HG03060 (cell line): ENCODE data around the gene MFGE8.

ENCODE experiments used
- ATAC-seq: cut with Tn5 transposase; IDR thresholded peaks from one replicate; pipeline ENCODE4 v1.9.1; 2021; ENCODE audit warnings: low read depth, moderate number of reproducible peaks; ENCODE audit not compliant: unreplicated experiment

Gene MFGE8

DNA sequence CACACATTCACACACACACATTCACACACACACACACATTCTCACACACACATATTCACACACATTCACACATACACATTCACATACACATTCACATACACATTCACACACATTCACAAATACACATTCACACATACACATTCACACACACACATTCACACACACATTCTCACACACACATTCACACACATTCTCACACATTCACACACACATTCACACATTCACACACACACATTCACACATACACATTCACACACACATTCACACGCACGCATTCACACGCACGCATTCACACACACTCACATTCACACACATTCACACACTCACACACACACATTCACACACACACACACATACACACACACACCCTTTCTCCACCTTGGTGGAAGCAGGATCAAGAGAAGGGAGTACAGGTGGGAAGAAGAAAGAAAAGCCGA is 12.2 kb downstream of the MFGE8 start:
- no peak for ATAC-seq

DNA sequence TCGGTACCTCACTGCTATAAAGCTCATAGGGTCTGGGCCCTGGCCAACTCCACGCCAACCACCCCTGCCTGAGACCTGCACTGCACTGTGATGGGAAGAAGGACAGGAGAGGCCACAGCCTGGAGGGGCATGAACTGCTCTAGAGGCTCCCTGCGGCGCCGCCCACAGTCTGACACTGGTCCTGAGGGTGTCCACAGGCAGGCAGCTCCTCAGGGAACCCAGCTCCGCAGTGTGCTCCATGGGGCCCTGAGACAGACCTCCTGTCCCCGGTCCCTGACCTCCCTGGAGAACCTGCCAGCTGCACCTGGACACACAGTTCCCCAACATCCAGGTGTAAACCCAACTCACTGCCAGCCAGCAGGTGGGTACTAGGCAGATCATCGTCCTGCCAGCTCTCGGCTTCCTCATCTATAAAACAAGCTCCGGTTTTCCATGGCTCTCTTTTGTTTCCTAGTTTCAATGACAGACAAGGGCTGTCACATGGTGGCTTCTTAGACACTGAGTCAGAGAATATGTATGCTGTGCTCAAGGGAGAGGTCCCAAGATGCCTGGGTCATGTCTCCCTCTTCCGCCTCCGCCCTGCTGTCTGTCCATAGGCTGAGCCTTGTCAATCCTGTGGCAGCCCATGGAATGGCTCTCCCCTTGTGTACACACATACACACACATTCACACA is 12.7 kb downstream of the MFGE8 start:
- no peak for ATAC-seq

DNA sequence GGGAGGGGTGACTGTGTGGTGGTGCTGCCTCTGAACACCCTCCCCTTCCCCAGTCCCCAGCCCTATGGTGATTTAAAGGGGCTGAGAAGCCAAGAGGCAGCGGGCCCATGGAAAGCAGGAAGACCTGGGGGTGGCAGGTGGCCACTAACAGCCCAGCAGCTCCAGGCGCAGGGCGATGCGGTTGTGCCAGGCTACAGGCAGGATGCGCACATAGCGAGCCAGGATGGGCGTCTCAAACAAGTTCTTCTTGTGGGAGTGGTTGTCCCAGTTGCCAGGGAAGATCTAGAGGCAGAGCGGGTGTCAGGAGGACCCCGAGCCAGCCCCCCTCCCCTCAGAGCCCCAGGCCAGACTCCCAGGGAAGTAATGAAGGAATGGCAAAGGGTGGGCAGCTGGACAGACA is 13.9 kb downstream of the MFGE8 start:
- ATAC-seq: no peak

DNA sequence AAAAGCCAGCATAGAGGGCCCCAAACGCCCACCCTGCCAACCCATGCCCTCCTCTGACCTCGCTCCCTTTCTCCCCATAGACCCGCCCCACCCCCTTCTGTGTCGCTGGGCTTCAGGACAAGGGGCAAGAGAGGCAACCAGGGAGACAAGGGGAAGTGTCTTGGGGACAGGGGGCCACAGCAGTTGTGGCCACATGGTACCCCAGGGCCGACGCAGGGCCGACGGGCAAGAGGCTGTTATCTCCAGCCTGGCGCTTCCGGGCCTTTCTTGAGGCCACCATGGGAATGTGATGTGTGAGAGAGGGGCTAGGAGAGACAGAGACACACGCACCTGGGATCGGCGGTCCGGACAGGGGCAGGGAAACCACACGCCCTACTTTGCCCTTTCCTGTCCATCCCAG is 14.4 kb downstream of the MFGE8 start:
- no peak for ATAC-seq

DNA sequence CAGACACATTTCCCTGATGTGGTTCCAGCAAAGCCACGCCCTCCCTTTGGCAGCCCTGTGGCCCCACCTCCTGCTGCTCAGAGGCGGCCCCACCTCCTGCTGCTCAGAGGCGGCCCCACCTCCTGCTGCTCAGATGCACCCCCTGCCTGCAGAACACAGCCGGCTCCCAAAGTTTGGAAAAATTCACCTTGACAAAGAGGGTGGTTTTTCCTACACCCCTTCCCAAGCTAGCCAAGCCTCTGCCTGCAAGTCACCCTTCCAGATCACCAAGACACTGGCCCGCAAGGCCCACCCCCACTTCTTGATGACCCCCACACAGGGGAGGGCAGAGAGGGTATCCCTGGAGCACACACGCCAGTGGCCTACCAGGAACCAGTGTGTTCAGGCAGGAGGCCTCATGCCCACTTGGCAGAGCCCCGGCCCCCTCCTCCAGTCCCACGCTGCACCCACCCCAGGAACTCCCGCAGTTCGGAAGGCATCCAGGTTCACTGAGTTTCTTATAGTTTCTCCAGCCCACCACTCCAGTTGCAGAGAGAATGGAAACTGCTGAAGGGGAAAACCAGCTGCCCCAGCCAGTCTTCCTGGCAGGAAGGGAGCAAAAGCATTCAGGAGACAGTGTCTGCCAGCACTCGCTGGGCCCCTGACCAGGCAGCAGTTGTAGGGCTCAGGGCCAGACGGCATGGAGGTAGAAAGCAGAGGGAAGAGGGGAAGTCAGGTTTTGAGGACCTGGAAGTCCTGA is 15.6 kb downstream of the MFGE8 start:
- no peak for ATAC-seq

DNA sequence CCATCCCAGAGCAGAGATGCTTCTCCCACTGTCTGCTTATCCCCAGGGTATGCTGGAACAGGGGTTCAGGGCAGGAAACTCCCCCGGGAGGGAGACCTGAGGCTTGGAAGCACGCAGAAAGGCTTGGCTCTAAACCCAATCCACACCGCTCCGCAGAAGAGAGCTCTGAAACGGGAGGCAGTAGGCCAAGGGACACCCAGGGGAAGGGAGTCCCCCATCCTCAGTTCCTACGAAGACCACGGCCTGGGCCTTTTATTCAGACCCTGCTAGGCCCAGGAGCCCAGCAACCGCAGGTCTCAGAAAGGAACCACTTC is 16.1 kb downstream of the MFGE8 start:
- no peak for ATAC-seq

DNA sequence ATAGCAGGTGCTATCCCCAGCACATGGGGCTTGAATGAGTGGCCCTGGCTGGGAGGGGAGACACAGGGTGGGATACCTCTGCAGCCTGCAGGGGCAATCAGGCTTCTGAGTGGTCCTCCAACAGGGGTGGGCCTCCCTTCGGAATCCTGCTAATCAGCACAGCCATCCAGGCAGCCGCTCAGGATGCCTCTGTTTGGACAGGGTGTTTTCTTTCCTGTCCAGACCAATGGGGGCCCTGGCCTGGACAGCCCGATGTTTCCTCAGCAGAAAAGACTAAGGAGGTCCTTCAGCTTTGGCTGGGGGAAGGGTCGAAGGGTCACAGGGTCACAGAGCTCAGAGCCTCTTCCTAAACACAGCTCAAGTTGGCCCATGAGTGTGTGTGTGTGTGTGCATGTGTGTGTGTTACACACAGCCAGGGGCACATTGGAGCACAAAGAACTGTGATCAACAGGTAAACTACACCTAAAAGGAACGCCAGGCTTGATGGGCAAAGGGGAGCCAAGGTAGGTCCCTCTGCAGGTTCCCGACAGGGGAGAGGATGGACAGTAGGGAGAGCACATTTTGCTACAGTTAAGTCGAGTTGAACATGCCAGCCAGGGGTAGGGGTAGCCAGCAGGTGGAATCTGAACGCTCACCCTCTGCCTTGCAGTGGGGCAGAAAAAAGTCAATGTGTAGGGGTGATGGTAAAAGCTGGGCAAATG is 16.7 kb downstream of the MFGE8 start:
- no peak for ATAC-seq

DNA sequence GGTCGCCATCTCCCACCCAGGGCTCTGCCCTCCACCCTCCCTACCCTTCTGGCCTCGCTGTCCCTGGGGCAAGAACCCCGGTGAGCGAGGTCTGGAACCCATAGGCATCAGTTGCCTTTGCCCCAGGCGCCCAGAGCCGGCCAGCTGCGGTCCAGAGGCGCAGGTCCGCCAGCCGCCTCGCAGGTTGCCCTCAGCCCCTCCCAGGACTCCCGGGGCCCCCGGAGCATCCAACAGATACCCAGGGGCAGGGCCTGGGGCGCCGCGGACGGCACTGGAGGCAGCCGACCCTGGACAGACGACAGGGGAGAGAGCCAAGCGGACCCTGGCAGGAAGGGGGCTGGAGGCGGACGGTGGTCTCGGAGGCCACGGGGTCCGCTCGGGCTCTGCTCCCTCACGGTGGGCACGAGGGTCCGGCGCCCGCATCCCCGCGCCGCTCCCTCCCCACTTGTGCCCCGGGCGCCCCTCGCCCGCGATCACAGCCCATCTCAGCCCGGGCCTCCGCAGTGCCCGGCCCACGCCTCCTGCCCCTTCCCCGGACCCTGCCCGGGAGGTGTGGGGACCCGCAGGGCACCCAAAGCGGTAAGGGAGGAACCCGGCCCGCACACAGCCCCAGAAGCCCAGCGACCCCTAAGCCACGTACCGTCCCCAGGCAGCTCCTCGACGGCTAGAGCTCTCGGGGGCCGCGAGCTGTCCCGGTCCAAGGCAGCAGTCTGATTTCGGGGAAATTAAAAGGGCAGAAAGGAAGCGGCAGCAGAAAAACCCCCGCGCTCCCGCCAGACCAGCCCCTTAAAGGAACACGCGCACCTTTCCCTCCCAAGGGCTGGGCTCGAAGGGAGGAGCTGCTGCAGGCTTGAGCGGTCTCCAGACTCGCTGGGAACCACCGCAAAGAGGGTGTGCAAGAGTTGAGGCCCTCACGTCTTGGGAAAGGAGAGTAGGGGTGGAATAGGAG is 18.1 kb downstream of the MFGE8 start, which contains the start of gene HAPLN3:
TSS of gene HAPLN3 (minus strand) at position 726 of the 949 bp plus-strand sequence. CDS start 8,246 bp downstream, outside the sequence.
- ATAC-seq: no peak

DNA sequence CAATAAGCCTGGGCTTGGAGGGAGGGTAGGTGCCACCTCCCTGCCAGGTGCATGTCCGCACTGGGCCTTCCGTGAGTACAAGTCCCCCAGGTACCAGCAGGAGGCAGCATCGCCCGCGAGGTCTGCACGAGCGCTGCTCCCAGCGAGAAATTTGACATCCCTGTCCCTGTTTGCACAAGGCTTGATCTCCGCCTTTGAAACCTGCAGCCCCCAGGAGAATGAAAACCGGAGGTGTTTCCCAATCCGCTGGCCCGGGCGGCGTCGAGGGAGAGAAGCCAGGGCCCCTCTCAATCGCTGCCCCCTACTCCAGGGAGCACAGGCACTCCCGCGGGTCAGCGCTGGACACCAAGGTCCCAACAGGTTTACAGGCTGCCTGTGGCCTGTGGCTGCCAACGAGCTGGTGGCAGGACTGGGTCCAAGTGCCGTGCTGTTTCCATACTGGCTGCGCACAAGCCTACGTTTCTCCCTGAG is 18.8 kb downstream of the MFGE8 start:
- no peak for ATAC-seq

DNA sequence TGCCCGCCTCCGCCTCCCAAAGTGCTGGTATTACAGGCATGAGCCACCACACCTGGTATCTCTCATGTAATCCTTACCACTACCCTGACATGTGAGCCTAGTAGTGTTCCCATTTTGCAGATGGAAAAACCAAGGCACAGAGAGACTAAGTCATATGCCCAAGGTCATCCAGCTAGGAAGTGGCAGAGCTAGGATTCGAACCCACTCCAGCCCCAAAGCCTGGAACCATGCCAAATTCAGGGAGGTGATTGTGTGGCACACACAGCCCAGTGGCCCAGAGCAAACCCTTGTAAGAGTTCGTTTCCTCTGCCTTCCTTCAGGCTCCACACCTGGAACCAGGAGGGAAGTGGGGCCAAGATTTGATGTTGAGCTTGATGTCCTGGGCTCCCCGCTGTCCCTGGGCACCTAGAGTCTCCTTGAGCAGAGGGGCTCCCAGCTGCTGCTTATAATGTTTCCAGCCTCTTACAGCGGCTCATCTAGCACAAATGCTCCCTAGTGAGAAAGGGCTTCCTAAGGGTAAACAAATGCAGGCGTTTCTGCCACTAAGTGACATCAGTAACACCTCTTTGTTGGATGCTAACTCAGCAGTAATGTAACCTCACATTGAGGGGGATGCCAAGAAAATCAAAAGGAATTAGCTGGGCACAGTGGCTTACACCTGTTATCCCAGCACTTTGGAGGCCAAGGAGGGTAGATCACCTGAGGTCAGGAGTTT is 21.5 kb downstream of the MFGE8 start:
- ATAC-seq: no peak

DNA sequence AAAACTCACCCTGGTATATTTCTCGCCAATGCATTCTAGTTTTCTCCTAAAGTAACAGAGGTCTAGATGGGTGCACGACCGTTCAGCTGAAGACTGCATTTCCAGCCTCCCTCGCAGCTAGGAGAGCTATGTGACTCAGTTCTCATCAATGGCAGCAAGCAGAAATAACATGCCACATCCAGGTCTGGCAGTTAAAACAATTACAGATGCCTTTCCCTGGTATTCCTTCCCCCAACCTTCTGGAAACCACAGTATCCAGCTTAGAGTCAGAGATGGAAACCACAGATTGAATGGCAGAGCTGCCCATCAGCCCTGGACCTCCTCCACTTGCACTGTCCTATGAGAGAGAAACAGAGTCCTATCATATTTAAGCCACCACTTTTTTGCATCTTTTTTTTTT is 22.7 kb downstream of the MFGE8 start:
- ATAC-seq: no peak

DNA sequence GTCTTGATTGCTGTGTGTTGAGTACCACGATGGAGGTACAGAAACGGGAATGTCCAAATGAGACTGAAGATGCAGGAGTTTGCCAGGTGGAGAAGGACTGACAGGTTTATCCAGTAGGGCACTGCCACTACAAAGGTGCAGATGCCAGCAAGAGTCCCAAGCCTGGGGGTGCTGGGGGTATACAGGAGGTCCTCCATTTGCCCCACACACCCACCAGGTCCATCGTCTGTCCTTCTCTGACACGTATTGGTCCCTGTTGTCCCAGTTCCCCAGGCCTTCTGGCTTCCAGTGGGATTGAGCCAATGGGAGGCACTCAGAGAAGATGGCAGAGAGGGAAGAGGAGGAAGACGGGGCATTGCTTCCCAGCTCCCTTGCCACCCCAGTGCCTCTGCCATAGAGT is 24.5 kb downstream of the MFGE8 start:
- ATAC-seq: no peak

DNA sequence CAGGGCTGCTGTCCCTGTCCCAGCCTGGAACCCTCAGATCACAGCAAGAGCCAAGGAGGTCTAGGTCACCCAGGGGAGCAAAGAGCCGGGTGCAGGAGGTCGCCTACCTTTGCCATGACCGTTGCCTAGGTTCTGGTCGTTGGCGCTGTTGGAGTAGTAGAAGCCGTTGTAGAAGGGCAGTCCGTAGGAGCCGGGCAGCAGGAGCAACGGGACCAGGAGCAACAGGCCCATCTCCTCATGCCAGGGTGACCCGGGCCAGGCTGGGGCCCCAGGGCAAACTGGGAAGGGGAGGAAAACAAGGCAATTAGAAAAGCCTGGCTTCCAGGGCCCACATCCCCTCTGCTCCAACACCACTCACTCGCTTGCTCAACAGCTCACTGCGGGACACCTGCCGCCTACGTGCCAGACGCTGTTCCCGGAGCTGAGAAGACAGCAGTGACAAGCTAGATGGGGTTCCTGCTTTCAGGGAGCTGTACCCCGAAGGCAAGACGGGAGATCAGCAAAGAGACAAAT is 26.1 kb downstream of the MFGE8 start:
- ATAC-seq: no peak

DNA sequence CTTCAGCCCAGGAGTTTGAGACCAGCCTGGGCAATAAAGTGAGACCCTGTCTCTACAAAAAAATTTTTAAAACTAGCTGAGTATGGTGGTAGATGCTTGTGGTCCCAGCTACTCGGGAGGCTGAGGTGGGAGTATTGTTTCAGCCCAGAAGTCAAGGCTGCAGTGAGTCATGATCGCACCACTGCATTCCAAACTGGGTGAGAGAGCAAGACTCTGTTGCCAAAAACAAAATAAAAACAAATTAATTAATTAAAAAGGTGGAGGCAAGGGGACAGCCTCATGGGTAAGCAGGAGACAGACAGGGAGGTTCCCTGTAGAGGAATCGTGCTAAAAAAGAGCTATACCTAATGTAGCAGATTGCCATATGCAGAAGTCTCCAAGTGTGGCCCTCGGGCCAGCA is 30.4 kb downstream of the MFGE8 start:
- no peak for ATAC-seq

DNA sequence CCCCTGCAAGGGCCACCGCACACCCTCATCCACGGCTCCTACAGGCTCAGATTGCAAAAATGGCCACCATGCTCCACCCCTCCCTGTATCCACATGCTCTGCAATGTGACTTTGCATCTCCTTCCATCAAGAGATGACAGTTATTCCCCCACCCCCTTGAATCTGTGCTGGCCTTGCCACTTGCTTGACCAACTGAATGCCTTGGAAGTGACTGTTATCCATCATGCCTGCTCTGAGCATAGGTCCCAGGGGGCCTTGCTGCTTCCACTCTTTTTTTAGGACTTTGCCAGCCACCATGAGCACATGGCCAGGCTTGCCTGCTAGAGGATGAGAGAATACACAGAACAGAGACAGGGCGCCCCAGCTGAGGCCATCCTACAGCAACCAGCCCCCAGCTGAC is 31.4 kb downstream of the MFGE8 start:
- no peak for ATAC-seq

DNA sequence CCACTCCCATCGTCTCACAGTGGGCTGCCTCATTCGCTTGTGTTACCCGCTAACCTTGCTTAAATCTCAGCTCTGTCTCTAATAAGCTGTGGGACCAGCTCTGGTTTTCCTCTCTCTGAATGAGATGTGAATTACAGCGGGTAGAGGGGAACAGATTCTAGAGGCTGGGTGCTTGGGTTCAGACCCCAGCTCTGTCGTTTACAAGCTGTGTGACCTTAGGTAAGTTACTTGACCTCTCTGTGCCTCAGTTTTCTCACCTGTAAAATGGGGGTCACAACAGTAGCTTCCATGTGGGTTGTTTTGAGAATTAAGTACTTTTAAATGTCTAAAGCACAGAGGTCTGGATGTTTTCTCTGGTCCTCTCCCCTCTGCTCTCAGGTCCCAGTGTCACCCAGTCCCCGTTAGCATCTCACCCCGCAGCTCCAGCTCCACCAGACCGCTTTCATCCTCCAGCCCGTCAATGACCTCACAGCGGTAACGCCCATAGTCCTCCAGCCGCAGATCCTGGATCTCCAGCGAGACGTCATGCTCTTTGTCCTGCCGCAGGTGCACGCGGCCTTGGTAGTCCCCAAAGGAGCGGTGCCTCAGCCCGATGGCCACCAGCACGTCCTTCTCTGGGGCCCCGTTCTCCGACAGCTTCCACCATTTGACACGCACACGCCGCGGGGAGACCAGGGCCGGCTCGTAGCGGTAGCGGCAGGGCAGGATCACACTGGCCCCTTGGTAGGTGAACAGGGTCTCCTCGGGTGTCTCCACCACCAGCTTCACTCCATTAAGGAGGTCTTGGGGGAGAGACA is 32.0 kb downstream of the MFGE8 start:
- no peak for ATAC-seq

DNA sequence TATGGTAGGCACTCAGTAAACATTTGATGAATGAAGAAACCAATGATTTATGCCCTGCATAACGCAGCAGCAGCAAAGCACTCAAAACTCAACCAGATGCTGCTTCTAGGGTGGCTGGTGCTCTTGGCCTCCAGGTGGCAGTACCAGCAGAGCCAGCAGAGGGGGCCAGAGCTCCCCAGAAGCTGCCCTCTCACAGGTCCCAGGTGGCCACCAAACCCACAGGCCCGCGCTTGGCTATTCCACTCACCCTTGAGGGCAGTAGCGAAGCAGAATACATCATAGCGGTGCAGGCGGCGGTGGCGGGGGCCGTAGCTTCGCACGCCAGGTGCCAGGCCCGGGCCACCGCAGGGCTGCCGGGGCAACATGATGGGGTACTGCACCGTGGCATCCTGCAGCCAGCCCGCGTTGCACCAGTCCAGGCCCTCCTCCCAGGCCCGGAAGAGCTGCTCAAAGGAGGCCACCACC is 34.4 kb downstream of the MFGE8 start:
- no peak for ATAC-seq

DNA sequence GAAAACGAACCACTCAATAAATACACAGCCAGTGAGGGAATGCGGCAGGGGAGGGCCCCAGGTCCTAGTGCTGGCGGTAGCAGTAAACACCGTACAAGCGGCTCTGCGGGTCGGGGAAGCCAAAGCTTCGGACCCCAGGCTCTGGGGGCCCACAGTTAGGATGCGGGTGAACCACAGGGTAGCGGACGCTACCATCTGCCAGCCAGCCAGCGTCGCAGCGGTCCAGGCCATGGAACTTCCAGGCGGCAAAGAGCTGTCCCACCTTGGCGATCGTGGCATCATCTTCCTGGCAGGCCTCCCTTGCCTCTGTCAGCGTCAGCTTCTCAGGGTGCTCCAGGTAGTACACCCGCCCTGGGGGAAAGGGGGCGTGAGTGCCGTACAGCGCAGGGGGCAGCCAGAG is 35.3 kb downstream of the MFGE8 start:
- no peak for ATAC-seq

DNA sequence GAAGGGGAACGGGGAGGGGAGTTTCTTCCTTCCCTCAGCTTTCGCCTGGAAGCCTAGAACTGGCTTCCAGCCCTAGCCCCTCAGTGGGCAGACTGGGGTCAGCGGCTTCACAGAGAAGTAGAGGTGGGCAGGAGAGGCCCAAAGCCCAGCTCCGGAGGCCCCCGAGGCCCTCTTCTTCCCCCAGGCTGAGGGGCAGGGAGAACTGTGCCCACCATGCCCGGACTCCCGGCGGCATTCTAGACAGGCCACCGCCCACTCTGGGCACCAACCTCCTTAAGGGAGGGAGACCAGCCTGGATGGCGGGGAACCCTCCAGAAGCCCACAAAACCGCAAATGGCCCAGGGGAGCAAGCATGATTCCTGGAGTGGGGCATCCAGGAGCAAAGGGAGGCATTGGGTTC is 35.8 kb downstream of the MFGE8 start:
- no peak for ATAC-seq
